ENCODE measurements around the gene ALCAM. TPM values are rescaled to one million over a fixed set of nuclear protein-coding genes. Genes with fewer than 3 reads are reported as not detected.

The ALCAM gene
- total and polyA plus RNA-seq, 2 of the 8 experiments (the other 6 are each of a cell fraction or from before 2014, with no cell fraction given) = 10.8 to 33.0 TPM

- H2BK5ac ChIP-seq (ENCODE audit: low read depth, low read length) = no peak overlapping the region
- no peak overlapping the region for H4K8ac ChIP-seq (ENCODE audit: extremely low read depth, insufficient read depth, low read length)
- H3K4me3 ChIP-seq (ENCODE audit: extremely low read depth in 1 of 4, insufficient read depth in 2 of 4, low read depth in 3 of 4, low read length in 4 of 4) = no peak overlapping the region
- no peak overlapping the region for H3K4ac ChIP-seq (replicated peaks; ENCODE audit: insufficient read length, low read depth, low read length)
- no peak overlapping the region for H2AK5ac ChIP-seq (ENCODE audit: low read depth, low read length)
- H2AFZ ChIP-seq (ENCODE audit: low read length) = no peak overlapping the region
- H3K56ac ChIP-seq (replicated peaks; ENCODE audit: insufficient read length, low read depth, low read length) = no peak overlapping the region
- POLR2A ChIA-PET (ENCODE audit: partially characterized antibody) = no interaction called here
- no peaks in the 10 kb centered on the region for H3K9me3 ChIP-seq (ENCODE audit: insufficient read depth in 2 of 2, low read depth in 1 of 2, low read length in 1 of 2)
- H2BK120ac ChIP-seq (replicated peaks; ENCODE audit: low read depth, low read length) = no peak overlapping the region
- H4K5ac ChIP-seq (ENCODE audit: insufficient read length, low read depth, low read length) = no peak overlapping the region
- WGBS, 2 experiments (ENCODE audit: extremely low coverage in 1 of 2, insufficient coverage in 1 of 2, insufficient read length in 1 of 2, insufficient replicate concordance in 2 of 2, low coverage in 1 of 2, low lambda C conversion rate in 2 of 2, missing lambda C conversion rate in 1 of 2) = 81% methylated on average over 1 of the region's 1 CpG; no CpG with 5 or more reads in 1 of the 2 experiments
- H2BK15ac ChIP-seq (ENCODE audit: low read length) = no peak overlapping the region
- no peak for FAIRE-seq
- H4K20me1 ChIP-seq (replicated peaks in 1 of 2; ENCODE audit: control insufficient read depth in 1 of 2, insufficient read depth in 2 of 2, low read length in 2 of 2) = no peaks in the 10 kb centered on the region
- no peaks in the 10 kb centered on the region for H3K23me2 ChIP-seq (ENCODE audit: low read depth, low read length)
- no peak overlapping the region for H3K18ac ChIP-seq (ENCODE audit: extremely low read depth, low read length)
- H4K91ac ChIP-seq (replicated peaks; ENCODE audit: insufficient read length, low read length) = no peak overlapping the region
- no peaks in the 10 kb centered on the region for H3K79me1 ChIP-seq (ENCODE audit: low read depth, low read length)
- no peak for DNase-seq (ENCODE audit: low read depth in 1 of 2, low spot score in 2 of 2)
- no peak overlapping the region for H3K27ac ChIP-seq (ENCODE audit: low read depth, low read length)
- H3K14ac ChIP-seq (ENCODE audit: insufficient read length) = no peak overlapping the region
- no peak overlapping the region for H2BK20ac ChIP-seq (ENCODE audit: low read length)
- no peak overlapping the region for H2BK12ac ChIP-seq (ENCODE audit: low read depth, low read length)
- no peak overlapping the region for H3K4me2 ChIP-seq (ENCODE audit: insufficient read depth in 1 of 2, low read depth in 2 of 2, low read length in 2 of 2)
- H3K23ac ChIP-seq (ENCODE audit: insufficient read length) = no peak overlapping the region
- CTCF ChIA-PET (ENCODE audit: partially characterized antibody) = interaction anchor here (1.0 kb wide), 1 partner anchor 9 kb away, joined by 3 read pairs; no protein-coding TSS in a partner anchor
- no peaks in the 10 kb centered on the region for H3K36me3 ChIP-seq (ENCODE audit: control insufficient read depth in 2 of 4, insufficient read depth in 4 of 4, low read length in 3 of 4)
- no peaks in the 10 kb centered on the region for H3K27me3 ChIP-seq (replicated peaks in 1 of 4; ENCODE audit: control insufficient read depth in 3 of 4, extremely low read depth in 1 of 4, insufficient read depth in 3 of 4, low read length in 3 of 4)
- H3K9ac ChIP-seq (replicated peaks in 1 of 4; ENCODE audit: extremely low read depth in 1 of 4, low read depth in 3 of 4, low read length in 3 of 4) = no peak overlapping the region
- no peaks in the 10 kb centered on the region for H3K79me2 ChIP-seq (ENCODE audit: control insufficient read depth in 1 of 2, insufficient read depth in 2 of 2, low read length in 2 of 2)
- H3K4me1 ChIP-seq (replicated peaks in 1 of 4; ENCODE audit: control insufficient read depth in 3 of 4, insufficient read depth in 4 of 4, low read length in 3 of 4) = no peaks in the 10 kb centered on the region
- no peak for TF ChIP-seq SP1 (IDR thresholded peaks at IDR 0.05; ENCODE audit: low read depth, low read length)
- no peak for TF ChIP-seq ASH2L (IDR thresholded peaks at IDR 0.05; ENCODE audit: low read length)
- no peak for TF ChIP-seq TCF12 (IDR thresholded peaks at IDR 0.05; ENCODE audit: low read depth, low read length)
- no peak for TF ChIP-seq HDAC6 (IDR thresholded peaks at IDR 0.05; ENCODE audit: low read depth, low read length)
- no peak for TF ChIP-seq KDM4A (IDR thresholded peaks at IDR 0.05; ENCODE audit: low read depth, low read length, severe bottlenecking)
- no peak for TF ChIP-seq SIRT6 (IDR thresholded peaks at IDR 0.05; ENCODE audit: low read length)
- no peak for TF ChIP-seq CTCF (IDR thresholded peaks at IDR 0.05; ENCODE audit: control extremely low read depth in 1 of 3, insufficient read depth in 1 of 3, low read depth in 1 of 3, low read length in 3 of 3)
- TF ChIP-seq EZH2 (IDR thresholded peaks at IDR 0.05; ENCODE audit: low read depth, low read length, severe bottlenecking) = no peak
- TF ChIP-seq RAD21 (IDR thresholded peaks at IDR 0.05 in 1 of 2, conservative IDR thresholded peaks at IDR 0.05 in 1 of 2; ENCODE audit: low read depth in 2 of 2, low read length in 2 of 2) = no peak
- no peak for TF ChIP-seq FOSL1 (IDR thresholded peaks at IDR 0.05; ENCODE audit: insufficient read depth, low read depth, low read length)
- no peak for TF ChIP-seq TAF1 (IDR thresholded peaks at IDR 0.05; ENCODE audit: low read depth, low read length)
- TF ChIP-seq, protein P1, sequence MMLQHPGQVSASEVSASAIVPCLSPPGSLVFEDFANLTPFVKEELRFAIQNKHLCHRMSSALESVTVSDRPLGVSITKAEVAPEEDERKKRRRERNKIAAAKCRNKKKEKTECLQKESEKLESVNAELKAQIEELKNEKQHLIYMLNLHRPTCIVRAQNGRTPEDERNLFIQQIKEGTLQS (IDR thresholded peaks at IDR 0.05; ENCODE audit: insufficient read depth, low read depth, low read length) = no peak
These were observed 41.8 kb upstream of the ALCAM start for GRCh38 chr3:105324951-105325350.

All from H1 (cell line).